GM23338 (cell line): ENCODE results near the gene DCAF7. TPM values are rescaled to one million over a fixed set of nuclear protein-coding genes. Genes with fewer than 3 reads are reported as not detected.

ENCODE experiments used
- ATAC-seq: fragments of 200-7000 bp; cut with Tn5 transposase; 3 replicates; pipeline ENCODE4 v1.9.1; 2020
- DNase-seq: peaks from one replicate; pipeline ENCODE4 v3.0.0-alpha.2; 2015; ENCODE audit warnings: low spot score
- H2AFZ ChIP-seq: fragments of 200-600 bp; sonication (generic); 2 replicates; pipeline ENCODE4 v1.8.0; 2016; ENCODE audit warnings: antibody characterized with exemption, mild to moderate bottlenecking, moderate library complexity
- H3F3A ChIP-seq: fragments of 200-600 bp; sonication (generic); replicated peaks from 2 replicates; pipeline ENCODE4 v1.8.0; 2017; ENCODE audit warnings: antibody characterized with exemption, mixed run types, low read depth
- H3K27ac ChIP-seq: fragments of 200-600 bp; sonication (generic); 2 replicates; pipeline ENCODE4 v1.6.1; 2016; ENCODE audit warnings: low read depth
- H3K27me3 ChIP-seq: fragments of 200-600 bp; sonication (generic); 2 replicates; pipeline ENCODE4 v1.8.0; 2016; ENCODE audit warnings: mild to moderate bottlenecking, mixed run types, moderate library complexity; ENCODE audit not compliant: insufficient read depth
- H3K36me3 ChIP-seq: fragments of 200-600 bp; sonication (generic); 2 replicates; pipeline ENCODE4 v1.8.0; 2016; ENCODE audit warnings: mild to moderate bottlenecking; ENCODE audit not compliant: insufficient read depth
- H3K4me1 ChIP-seq: fragments of 200-600 bp; sonication (generic); 2 replicates; pipeline ENCODE4 v1.8.0; 2016; ENCODE audit warnings: mild to moderate bottlenecking, moderate library complexity; ENCODE audit not compliant: insufficient read depth
- H3K4me2 ChIP-seq: fragments of 200-600 bp; sonication (generic); 2 replicates; pipeline ENCODE4 v1.7.1; 2017; ENCODE audit warnings: mixed run types
- H3K4me3 ChIP-seq: fragments of 200-600 bp; sonication (generic); 2 replicates; pipeline ENCODE4 v1.6.1; 2016; ENCODE audit warnings: mixed run types
- H3K79me2 ChIP-seq: fragments of 200-600 bp; sonication (generic); replicated peaks from 2 replicates; pipeline ENCODE4 v1.8.0; 2017; ENCODE audit warnings: mild to moderate bottlenecking; ENCODE audit not compliant: insufficient read depth
- H3K9me2 ChIP-seq: fragments of 200-600 bp; sonication (generic); 2 replicates; pipeline ENCODE4 v1.8.0; 2017; ENCODE audit not compliant: insufficient read depth
- H4K20me1 ChIP-seq: fragments of 200-600 bp; sonication (generic); replicated peaks from 2 replicates; pipeline ENCODE4 v1.8.0; 2017; ENCODE audit warnings: mild to moderate bottlenecking; ENCODE audit not compliant: insufficient read depth
- H3K27ac Mint-ChIP-seq: 2 replicates; pipeline ENCODE4 v1.8.0; 2020; ENCODE audit warnings: inconsistent platforms, mild to moderate bottlenecking, moderate library complexity, mixed read lengths
- H3K27me3 Mint-ChIP-seq: 3 replicates; pipeline ENCODE4 v1.8.0; 2022; ENCODE audit warnings: low read depth, mild to moderate bottlenecking, moderate library complexity, mixed read lengths, inconsistent platforms; ENCODE audit not compliant: insufficient read depth, poor library complexity
- H3K36me3 Mint-ChIP-seq: 3 replicates; pipeline ENCODE4 v1.8.0; 2021; ENCODE audit warnings: low read depth, mild to moderate bottlenecking, inconsistent platforms, moderate library complexity, mixed read lengths
- H3K4me1 Mint-ChIP-seq: 3 replicates; pipeline ENCODE4 v1.8.0; 2020; ENCODE audit warnings: mild to moderate bottlenecking, inconsistent platforms, mixed read lengths
- H3K4me3 Mint-ChIP-seq: 3 replicates; pipeline ENCODE4 v1.8.0; 2021; ENCODE audit warnings: moderate library complexity, mild to moderate bottlenecking, inconsistent platforms, mixed read lengths
- H3K9me3 Mint-ChIP-seq: 3 replicates; pipeline ENCODE4 v1.8.0; 2020; ENCODE audit warnings: moderate library complexity, mild to moderate bottlenecking, inconsistent platforms, mixed read lengths
- JUNB ChIP-seq: IDR thresholded peaks from one replicate; pipeline ENCODE4 v1.6.1; 2016; ENCODE audit warnings: antibody characterized with exemption; ENCODE audit not compliant: unreplicated experiment
- NANOG ChIP-seq: IDR thresholded peaks from 2 replicates; pipeline ENCODE4 v1.6.1; 2016; ENCODE audit warnings: antibody characterized with exemption, borderline replicate concordance
- ZNF462 ChIP-seq: fragments of 250-450 bp; sonication (Bioruptor Pico); IDR thresholded peaks from 2 replicates; pipeline ENCODE4 v1.5.0; 2020; ENCODE audit warnings: mild to moderate bottlenecking, moderate library complexity
- polyA plus RNA-seq: library from polyadenylated mRNA; unstranded; fragments of >200 nt; fragmentation: Nextera tagmentation; extraction: Ambion mirVana; gene quantifications from 2 replicates; pipeline ENCODE4 v1.2.1, GENCODE V29; 2016
- total RNA-seq: library from RNA; depleted of rRNA; stranded (reverse); fragments of >200 nt; shearing (Covaris generic); gene quantifications from 2 replicates; pipeline ENCODE4 v1.2.3, GENCODE V29; 2014
- TF ChIP-seq, protein P1 (sequence below), 2 experiments: fragments of 200-600 bp in 1 of 2; sonication (generic) in 1 of 2; conservative IDR thresholded peaks; 2 replicates each; pipeline versions ENCODE4 v1.5.1 to v1.6.1; 2016 to 2017; ENCODE audit warnings: antibody characterized with exemption in 2 of 2, low read depth in 2 of 2, mild to moderate bottlenecking in 2 of 2, moderate library complexity in 1 of 2
- TF ChIP-seq, protein P2 (sequence below): IDR thresholded peaks from 2 replicates; pipeline ENCODE4 v1.6.1; 2016; ENCODE audit warnings: antibody characterized with exemption

The DCAF7 gene
- total and polyA plus RNA-seq, 2 experiments from 2014 or later = 31.3 to 60.1 TPM

GRCh38 chr17:63634163-63634562, 83.9 kb downstream of the DCAF7 start (continued):
- no peak for TF ChIP-seq ZNF462 (CRISPR knock-in tag)
- TF ChIP-seq NANOG = no peak
- TF ChIP-seq, protein P1, sequence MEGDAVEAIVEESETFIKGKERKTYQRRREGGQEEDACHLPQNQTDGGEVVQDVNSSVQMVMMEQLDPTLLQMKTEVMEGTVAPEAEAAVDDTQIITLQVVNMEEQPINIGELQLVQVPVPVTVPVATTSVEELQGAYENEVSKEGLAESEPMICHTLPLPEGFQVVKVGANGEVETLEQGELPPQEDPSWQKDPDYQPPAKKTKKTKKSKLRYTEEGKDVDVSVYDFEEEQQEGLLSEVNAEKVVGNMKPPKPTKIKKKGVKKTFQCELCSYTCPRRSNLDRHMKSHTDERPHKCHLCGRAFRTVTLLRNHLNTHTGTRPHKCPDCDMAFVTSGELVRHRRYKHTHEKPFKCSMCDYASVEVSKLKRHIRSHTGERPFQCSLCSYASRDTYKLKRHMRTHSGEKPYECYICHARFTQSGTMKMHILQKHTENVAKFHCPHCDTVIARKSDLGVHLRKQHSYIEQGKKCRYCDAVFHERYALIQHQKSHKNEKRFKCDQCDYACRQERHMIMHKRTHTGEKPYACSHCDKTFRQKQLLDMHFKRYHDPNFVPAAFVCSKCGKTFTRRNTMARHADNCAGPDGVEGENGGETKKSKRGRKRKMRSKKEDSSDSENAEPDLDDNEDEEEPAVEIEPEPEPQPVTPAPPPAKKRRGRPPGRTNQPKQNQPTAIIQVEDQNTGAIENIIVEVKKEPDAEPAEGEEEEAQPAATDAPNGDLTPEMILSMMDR (conservative IDR thresholded peaks at IDR 0.05; ENCODE audit: low read depth in 2 of 2) = no peak
- TF ChIP-seq, protein P2, sequence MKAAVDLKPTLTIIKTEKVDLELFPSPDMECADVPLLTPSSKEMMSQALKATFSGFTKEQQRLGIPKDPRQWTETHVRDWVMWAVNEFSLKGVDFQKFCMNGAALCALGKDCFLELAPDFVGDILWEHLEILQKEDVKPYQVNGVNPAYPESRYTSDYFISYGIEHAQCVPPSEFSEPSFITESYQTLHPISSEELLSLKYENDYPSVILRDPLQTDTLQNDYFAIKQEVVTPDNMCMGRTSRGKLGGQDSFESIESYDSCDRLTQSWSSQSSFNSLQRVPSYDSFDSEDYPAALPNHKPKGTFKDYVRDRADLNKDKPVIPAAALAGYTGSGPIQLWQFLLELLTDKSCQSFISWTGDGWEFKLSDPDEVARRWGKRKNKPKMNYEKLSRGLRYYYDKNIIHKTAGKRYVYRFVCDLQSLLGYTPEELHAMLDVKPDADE = no peak
- no peak for TF ChIP-seq JUNB

DNA sequence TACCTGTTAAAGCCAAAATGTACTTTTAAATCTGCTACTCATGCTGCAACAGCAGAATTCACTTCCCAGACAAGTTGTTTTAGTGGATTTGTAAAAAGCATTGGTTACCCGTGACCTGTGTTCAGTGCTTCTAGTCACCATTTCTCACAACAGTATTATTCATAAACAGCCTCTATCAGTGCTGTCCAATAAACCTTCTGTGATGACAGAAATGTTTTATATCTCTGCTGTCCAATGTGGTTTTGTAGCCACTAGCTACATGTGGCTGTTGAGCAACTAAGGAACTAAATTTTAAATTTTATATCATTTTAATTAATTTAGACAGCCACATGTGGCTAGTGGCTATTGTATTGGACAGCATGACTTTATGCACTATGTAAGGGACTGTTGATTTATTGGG, 84.5 kb downstream of the DCAF7 start:
- no peak overlapping the region for H3K4me3 ChIP-seq
- no peaks in the 10 kb centered on the region for H3K9me2 ChIP-seq
- no peak overlapping the region for H3K27ac Mint-ChIP-seq
- H3F3A ChIP-seq = no peaks in the 10 kb centered on the region
- DNase-seq (no peak), ATAC-seq (no peak)
- H3K4me2 ChIP-seq = no peak overlapping the region
- no peaks in the 10 kb centered on the region for H3K36me3 ChIP-seq
- H3K36me3 Mint-ChIP-seq = peaks cover 8% of the 10 kb centered on the region; the same call in 2 of the 3 replicates
- H2AFZ ChIP-seq = no peak overlapping the region
- peaks cover 23% of the 10 kb centered on the region for H3K4me1 Mint-ChIP-seq
- no peaks in the 10 kb centered on the region for H3K9me3 Mint-ChIP-seq
- H3K27ac ChIP-seq = no peak overlapping the region
- H3K4me3 Mint-ChIP-seq = no peak overlapping the region
- no peak for TF ChIP-seq NANOG
- no peaks in the 10 kb centered on the region for H3K27me3 ChIP-seq
- H3K4me1 ChIP-seq = peaks cover 24% of the 10 kb centered on the region
- peaks cover 1% of the 10 kb centered on the region for H3K27me3 Mint-ChIP-seq
- peaks cover 10% of the 10 kb centered on the region; the same call in 1 of the 2 replicates for H4K20me1 ChIP-seq
- H3K79me2 ChIP-seq = peaks cover 14% of the 10 kb centered on the region
